GOT3 (cell line): ENCODE data around the gene DUSP7.

Experiments used
- DNase-seq: peaks from one replicate; lab custom pipeline; 2025; ENCODE audit warnings: mixed read lengths; lab: John Stamatoyannopoulos, UW

DUSP7 gene

GRCh38 chr3:52086461-52086860, 30.1 kb upstream of the DUSP7 start:
- DNase-seq = no peak

- no peak for DNase-seq
Measured at GRCh38 chr3:52085681-52086282, 29.4 kb upstream of the DUSP7 start.

GRCh38 chr3:52084954-52085680, 28.7 kb upstream of the DUSP7 start:
- no peak for DNase-seq

- DNase-seq = no peak
Measured at GRCh38 chr3:52084216-52084945, 28.0 kb upstream of the DUSP7 start.

GRCh38 chr3:52083556-52084087, 27.3 kb upstream of the DUSP7 start:
- DNase-seq = no peak

- no peak for DNase-seq
Measured at GRCh38 chr3:52082951-52083350, 26.6 kb upstream of the DUSP7 start.

GRCh38 chr3:52080830-52081719, 24.7 kb upstream of the DUSP7 start:
- no peak for DNase-seq

- no peak for DNase-seq
Measured at GRCh38 chr3:52079958-52080357, 23.6 kb upstream of the DUSP7 start.

- DNase-seq = no peak
Measured at GRCh38 chr3:52078781-52079560, 22.6 kb upstream of the DUSP7 start.

- DNase-seq = no peak
Measured at GRCh38 chr3:52077925-52078324, 21.6 kb upstream of the DUSP7 start.

- no peak for DNase-seq
Measured at GRCh38 chr3:52076896-52077780, 20.8 kb upstream of the DUSP7 start.

- no peak for DNase-seq
Measured at GRCh38 chr3:52073490-52073889, 17.1 kb upstream of the DUSP7 start.

GRCh38 chr3:52072471-52072870, 16.1 kb upstream of the DUSP7 start:
- DNase-seq = no peak

- DNase-seq = no peak
Measured at GRCh38 chr3:52072020-52072419, 15.6 kb upstream of the DUSP7 start.

GRCh38 chr3:52070724-52071621, 14.6 kb upstream of the DUSP7 start:
- DNase-seq = no peak

GRCh38 chr3:52069855-52070254, 13.5 kb upstream of the DUSP7 start:
- DNase-seq = no peak

- DNase-seq = no peak
Measured at GRCh38 chr3:52069135-52069534, 12.8 kb upstream of the DUSP7 start.

- no peak for DNase-seq
Measured at GRCh38 chr3:52068730-52069129, 12.4 kb upstream of the DUSP7 start.

GRCh38 chr3:52068055-52068571, 11.7 kb upstream of the DUSP7 start:
- no peak for DNase-seq
